Measurements from ENCODE around the gene ZGRF1.
"Not testable (repeated sequence)": the region's sequence is repeated elsewhere in the genome, so short reads cannot be mapped to it uniquely, and the experiment has no call there.

The ZGRF1 gene

GRCh38 chr4:112515198-112516065, 121.3 kb downstream of the ZGRF1 start:
- no peak for DNase-seq (ENCODE audit: low read depth)

- no peak for DNase-seq (ENCODE audit: low read depth)
Measured at GRCh38 chr4:112514647-112515197, 122.0 kb downstream of the ZGRF1 start.

GRCh38 chr4:112513971-112514646, 122.6 kb downstream of the ZGRF1 start:
- no peak for DNase-seq (ENCODE audit: low read depth)

GRCh38 chr4:112511803-112512118, 124.9 kb downstream of the ZGRF1 start:
- no peak for DNase-seq (ENCODE audit: low read depth)

- DNase-seq (ENCODE audit: low read depth): no peak
Measured at GRCh38 chr4:112511093-112511802, 125.5 kb downstream of the ZGRF1 start.

GRCh38 chr4:112510291-112511092, 126.2 kb downstream of the ZGRF1 start:
- DNase-seq (ENCODE audit: low read depth): no peak

- no peak for DNase-seq (ENCODE audit: low read depth)
Measured at GRCh38 chr4:112509243-112510141, 127.2 kb downstream of the ZGRF1 start.

GRCh38 chr4:112508356-112508755, 128.4 kb downstream of the ZGRF1 start:
- DNase-seq (ENCODE audit: low read depth): no peak

- DNase-seq (ENCODE audit: low read depth): no peak
Measured at GRCh38 chr4:112504807-112505206, 131.9 kb downstream of the ZGRF1 start.

GRCh38 chr4:112502871-112503270, 133.8 kb downstream of the ZGRF1 start:
- DNase-seq (ENCODE audit: low read depth): no peak

- no peak for DNase-seq (ENCODE audit: low read depth)
Measured at GRCh38 chr4:112492321-112492720, 144.4 kb downstream of the ZGRF1 start.

- DNase-seq (ENCODE audit: low read depth): not testable (repeated sequence)
Measured at GRCh38 chr4:112490808-112491207, 145.9 kb downstream of the ZGRF1 start.
